Fibroblast of peridontal ligament (primary cell): ENCODE measurements around the gene SEMA4D.
A peak's percentile ranks its signal among the peaks of the same experiment; 100 is the strongest.

ENCODE experiments used
- DNase-seq: peaks from one replicate; pipeline ENCODE4 v3.0.0-alpha.2; 2010; ENCODE audit errors: extremely low read depth

The SEMA4D gene

DNA sequence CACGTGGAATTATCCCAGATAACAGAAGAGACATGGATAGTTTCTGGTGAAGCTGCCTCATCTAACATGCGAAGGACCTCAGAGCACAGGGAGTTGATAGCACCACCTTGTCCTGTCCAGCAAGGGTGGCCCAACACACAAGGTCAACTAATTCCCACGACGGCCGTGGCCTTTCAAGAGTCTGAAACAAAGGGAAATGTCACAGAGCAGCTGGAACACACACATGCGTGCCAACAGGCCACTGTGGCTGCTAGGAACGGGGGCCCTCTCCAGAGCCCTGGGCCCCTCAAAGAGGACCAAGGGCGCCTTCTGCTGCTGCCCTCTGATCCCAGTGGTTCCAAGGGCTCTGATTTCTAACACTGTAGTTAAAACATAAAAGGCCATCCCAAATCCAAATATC lies 128.9 kb downstream of the SEMA4D start:
- no peak for DNase-seq

GRCh38 chr9:89368550-89368949 lies 129.4 kb downstream of the SEMA4D start:
- no peak for DNase-seq

DNA sequence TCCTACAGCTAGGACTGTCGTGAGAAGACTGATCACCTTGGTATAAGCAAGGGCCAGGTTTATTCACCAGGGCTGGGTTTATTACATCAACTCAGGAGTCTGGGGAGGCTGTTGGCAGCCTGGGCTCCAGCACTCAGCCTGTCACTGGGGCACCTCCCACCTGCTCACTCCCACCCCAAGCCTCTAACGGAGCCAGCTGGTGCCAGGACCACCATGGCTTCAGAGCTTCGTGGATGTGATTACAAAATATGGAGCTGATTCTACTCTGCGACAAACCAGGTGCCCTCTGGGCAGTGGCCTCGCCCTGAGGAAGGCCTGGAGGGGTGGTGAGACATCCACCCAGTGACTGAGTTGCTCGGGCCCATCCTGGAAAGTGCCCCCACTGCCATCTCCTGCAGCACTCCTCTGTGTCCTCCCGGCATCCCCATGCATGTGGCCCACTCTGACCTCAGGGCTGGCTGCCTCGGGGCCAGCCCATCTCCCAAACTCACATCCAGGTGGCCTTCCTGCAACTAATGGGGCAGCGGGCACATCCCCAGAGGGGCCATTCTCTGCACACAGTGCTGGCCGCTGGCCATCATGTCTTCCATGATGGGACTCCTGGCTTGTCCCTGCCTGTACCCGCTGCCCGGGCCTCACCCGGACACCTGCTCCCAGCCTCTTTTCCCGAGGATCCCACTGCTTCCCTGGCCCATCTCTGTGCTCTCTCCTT lies 130.0 kb downstream of the SEMA4D start:
- DNase-seq = no peak

DNA sequence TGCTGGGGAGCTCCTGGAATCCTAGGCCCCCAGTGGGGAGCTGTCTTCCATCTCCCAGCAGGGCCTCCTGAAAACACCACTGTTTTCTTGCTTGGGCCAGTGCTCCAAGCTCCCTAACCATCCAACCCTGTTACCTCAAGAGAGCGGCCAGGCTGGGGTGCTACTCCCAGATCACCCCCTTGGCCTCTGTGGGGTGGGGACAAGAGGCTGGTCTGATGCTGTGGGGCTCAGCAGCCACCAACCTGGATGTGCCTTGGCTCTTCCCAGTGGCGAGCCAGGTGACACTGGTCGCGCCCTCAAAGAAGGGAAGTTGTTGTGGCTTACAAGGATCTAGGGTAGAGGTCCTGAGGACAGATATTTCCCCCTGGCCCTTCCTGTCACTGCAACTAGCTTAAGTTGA lies 130.6 kb downstream of the SEMA4D start:
- no peak for DNase-seq

- DNase-seq = no peak
Measured at GRCh38 chr9:89366711-89367110, 131.2 kb downstream of the SEMA4D start.

DNA sequence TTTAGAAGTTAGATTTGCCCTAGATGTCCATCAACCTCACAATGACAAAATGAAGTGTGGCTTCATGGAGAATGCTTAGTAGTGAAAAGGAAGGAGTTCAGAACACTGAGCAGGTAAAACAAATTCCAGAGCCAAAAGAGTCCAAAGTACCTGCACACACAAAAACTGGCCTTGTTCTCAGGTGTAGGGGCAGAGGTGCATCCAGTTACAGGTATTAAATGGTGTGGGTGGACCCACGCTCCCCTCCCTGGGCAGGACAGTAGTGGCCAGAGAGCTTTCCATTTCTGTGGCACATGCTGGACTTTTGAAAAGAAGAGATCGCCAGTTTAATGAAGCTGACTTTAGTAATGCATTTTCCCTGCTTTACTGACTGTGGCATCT lies 132.4 kb downstream of the SEMA4D start:
- no peak for DNase-seq

DNA sequence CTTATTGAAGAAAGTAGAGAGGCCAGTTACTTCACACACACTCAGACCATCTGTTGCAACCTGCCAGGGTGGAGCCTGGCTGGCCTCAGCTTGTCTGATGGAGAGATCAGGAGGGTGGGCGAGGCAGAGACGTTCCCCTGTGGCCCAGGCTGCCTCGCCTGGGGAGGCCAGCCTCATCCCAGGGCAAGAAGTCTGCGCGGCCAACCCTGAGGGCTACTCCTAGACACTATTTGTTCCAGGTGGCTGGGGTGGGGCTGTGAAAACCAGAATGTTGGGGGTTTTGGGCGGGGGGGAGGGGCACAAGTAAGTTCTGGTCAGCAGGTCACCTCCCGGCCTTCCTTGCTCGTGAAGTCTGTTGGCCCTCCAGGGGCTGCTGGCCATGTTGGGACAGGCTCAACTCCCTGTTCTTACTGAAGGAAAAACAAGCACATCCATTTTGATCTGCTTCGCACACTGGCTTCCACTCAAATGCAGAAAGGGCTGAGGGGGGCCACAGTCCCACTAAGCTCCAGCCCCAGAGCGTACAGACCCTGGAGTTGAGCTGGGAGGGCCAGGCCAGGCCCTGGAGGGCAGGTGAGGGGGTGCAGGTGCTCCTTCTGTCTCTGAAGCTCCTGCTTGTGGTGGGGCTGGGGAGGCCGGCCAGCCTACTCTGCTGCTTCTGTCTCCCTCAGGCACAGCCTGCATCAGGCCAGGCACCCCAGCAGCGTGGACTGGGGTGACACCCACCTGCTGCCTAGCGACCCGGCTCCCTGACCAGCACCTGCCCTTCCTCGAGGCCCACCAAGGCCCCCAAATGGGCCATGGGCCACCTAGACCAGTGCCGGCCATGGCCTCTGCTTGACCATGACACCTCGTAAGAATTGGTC lies 133.0 kb downstream of the SEMA4D start:
- no peak for DNase-seq

DNA sequence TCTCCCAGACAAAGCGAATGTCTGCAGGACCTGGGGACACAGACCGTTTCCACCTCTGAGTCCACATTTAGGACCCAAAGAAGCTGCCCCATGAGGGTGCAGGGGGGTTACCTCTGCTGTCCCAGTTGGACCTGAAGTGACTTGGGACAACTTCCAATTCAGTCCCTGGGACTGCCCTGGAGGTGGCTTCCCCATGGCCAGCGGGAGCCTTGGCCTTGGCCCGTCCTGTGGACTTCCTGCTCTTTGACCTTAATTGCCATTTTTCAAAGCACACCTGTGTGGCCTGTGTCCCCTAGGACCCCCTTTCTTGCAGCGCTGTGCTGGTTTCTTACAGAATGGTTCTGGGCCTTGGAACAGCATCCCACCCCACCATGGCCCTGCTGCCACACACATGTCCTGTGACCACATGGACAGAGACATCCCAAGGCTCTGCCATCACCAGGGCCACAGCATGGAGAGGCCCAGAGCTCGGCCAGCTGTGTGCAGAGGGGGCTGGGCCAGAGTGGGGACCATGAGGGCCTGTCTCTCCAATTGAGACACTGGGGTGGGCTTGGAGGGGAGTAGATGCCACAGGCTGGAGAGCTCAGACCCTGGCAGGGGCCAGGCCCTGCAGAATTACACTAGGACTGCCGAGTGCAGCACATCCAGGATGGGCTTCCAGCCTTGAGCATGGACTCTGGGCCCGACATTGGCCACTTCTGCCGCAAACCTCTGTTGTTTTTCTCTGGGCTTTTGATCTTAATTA lies 133.8 kb downstream of the SEMA4D start:
- DNase-seq = no peak

GRCh38 chr9:89363311-89363670 lies 134.6 kb downstream of the SEMA4D start:
- no peak for DNase-seq

GRCh38 chr9:89362647-89363310 lies 135.1 kb downstream of the SEMA4D start:
- DNase-seq = no peak

DNA sequence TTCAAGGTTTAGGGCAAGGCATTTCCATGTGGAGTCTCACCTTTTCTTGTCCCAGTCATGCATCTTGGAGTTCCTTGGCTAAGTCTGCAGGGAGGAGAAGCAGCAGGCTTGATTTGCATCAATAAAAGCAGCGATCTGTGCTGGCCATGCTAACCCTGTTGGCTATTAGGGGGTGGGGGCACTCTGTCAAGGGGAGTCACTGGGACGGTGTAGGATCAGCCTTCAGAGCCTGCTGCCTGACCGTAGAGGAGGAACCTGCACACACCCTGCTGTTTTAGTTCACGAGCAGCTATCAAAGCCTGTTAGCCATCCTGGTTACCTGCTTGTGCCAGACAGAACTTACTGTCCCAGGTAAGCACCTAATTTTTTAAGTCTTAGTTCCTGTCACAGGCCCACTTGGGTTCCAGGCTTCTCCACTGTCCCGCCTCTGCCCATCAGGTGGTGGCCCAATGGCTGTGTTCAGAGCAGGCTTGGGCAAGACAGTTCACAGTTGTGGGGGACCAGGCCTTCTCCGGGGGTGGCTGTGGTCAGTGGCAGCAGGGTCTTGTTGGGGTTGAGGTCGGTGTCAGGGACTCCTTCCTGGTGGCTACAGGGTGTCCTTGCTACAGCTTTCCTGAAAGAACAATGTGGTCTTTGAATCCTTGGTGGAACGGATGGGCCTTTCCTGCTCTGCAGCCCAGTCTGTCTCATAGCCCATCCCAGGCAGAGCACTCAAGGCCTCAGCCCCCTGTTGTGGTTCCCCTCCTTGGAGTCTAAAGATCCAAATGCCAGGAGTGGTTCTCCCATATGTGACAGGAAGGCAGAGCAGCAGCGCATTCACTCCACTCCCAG lies 135.9 kb downstream of the SEMA4D start:
- no peak for DNase-seq

DNA sequence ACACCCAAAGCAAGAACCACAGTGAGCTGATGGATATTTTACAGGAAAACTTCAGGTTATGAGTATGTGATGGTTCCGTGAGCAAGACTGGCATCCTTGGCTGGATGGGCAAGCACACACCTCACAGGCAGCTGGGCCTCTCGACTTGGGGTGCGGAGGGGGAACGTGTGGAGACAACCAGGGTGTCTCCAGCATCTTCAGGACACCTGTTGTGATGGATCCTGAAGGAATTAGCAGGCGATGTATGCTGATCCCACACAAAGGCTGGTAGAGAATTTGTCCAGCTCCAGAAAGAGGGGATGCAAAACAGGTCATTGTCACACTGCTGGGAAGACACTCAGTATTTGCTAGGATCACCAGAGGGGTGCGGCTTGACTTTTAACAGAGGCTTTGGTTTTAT lies 136.9 kb downstream of the SEMA4D start:
- DNase-seq = no peak

DNA sequence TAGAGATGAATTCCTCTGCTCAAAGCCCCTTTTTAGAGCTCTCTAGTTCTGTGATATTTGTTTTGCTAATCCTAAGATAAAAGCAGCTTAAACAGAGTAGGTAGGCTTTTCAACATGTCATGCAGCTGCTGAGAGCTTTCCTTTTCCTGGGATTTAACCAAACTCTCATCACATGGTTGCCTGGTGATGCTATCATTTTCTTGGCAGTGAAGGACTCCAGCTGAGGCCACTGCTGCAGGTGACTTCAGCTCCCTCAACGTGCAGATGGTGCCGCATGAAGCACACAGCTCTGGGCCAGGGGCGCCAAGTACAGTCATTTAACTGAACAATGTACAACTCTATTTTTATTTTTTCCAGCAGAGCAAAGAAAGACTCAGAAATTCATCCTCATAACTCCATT lies 137.4 kb downstream of the SEMA4D start:
- DNase-seq = no peak

DNA sequence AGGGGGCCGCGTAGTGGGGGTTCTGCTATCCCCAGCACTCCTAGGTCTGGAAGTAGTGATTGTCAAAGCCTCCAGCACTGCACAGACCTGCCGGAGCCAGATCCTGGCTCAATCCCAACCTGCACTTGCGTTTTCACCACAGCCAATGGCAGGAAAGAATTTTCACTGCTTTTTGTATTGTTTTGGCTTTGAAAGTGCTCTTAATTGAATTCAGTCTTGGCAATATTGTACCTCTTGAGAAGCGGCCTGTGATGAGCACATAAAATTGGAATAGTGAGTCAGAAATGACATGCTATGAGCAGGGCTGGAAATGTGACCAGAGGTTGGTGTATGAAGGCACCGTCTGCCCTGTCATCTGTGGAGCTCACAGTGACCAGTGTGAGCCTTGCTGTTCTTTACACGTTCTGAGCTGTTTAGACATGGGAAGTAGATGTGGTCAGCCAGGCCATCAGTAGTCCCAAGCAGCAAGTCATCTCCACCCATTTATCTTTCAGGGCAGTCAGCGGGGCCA lies 138.1 kb downstream of the SEMA4D start:
- peak; percentile 5 for DNase-seq

DNA sequence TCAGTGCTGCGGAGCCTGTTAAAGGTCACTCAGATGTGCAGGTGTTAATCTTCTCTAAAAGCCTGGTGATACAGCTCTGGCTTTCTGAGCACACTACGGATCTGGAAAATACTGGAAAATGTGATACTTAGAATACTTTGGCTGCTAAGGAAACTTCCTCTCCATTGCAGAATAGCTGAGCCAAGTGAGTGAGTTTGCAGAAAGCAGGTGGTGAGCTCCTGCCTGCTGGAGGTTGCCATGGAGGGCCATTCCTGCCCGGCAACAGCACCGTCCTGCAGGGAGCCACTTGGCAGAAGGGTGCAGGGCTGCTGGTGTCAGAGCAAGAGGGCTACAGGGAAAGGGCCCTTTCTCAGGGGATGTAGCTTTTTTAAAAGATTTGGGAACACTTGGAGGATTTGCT lies 138.9 kb downstream of the SEMA4D start:
- DNase-seq = no peak

DNA sequence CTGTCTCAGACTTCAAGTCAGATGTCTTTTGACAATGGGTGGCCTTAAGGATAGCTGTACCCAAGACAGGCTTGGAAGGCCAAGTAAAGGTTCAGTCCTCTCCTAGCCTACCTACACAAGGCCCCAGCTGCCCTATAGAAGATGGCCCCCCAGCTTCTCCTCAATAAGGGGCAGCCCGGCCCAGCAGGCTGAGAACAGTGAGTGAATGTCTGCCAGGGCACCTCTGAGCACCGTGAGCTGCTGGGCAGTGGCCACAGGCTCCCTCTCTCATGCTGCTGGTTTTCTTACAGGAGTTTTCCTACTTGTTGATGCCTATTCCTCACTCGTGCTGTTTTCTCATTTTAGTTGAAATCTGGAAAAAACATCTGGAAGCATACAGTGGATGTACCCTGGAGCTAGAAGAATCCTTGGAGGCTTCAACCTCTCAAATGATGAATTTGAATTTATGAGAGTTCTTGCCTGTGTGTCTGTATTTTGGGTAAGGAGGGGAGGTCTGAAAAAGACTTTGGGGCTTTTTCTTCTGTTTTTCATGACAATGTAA lies 139.5 kb downstream of the SEMA4D start:
- no peak for DNase-seq

DNA sequence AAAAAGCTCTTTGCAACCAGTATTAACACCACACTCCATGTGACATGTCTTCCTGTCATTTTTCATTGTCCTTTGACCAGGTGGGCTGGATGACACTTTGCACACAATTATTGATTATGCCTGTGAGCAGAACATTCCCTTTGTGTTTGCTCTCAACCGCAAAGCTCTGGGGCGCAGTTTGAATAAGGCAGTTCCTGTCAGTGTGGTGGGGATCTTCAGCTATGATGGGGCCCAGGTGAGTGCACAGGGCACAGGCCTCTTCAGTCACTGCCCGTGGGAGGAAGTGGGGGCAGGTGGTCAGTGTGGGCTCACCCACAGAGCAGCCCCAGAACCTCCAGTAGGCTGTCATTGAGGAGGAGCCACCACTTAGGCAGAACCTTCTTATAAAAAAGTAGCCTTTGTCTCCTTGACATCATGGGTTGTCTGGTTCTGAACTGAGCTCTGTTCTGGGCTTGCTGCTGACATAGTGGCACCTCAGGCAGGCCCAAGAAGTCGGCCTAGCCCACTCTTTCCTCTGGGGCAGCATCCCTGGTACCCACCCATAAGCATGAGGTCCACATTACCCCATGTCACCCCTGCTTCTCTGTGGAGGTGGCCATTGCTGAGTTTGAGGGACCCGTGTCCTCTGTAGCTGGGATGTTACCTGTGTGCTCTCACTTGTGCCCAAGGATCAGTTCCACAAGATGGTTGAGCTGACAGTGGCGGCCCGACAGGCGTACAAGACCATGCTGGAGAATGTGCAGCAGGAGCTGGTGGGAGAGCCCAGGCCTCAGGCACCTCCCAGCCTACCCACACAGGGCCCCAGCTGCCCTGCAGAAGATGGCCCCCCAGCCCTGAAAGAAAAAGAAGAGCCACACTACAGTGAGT lies 140.3 kb downstream of the SEMA4D start:
- no peak for DNase-seq

- DNase-seq = no peak
Measured at GRCh38 chr9:89356782-89357181, 141.1 kb downstream of the SEMA4D start.

DNA sequence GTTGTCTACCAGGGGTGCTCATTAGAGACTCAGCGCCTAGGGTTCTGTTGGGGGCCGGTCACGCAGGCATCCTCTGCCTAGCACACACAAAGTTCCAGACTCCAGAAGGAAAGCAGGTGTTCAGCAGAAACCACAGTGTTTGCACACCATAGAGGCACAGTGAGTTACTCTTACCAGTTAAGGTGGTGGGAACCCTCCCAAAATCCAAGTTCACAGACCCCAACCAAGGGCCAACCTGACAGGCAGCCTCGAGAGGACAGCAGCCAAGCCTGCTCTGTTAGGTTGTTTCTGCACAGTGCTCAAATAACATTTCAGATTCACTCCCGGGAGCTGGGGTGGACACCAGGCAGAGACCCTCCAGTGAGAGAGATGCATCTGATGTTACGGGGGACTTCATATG lies 143.4 kb downstream of the SEMA4D start:
- DNase-seq = no peak

DNA sequence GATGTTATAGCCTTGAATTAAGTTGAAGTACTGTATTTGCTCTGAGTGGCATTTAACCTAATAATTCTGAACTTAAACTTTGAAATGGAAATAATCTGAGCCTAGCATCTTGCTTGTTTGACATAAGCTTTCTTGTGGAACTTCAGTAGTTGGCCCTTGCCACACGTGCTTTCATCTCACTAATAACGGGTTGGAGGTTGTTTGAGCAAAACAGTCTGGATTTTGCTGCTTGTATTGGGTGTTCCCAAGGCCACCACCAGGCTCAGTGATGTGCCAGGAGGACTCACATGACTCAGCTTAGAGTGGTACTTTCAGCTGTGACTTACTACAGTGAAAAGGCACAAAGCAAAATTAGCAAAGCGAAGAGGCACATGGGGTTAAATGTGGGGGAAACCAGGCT lies 143.9 kb downstream of the SEMA4D start:
- DNase-seq = peak; percentile 4
